Stimulated activated naive CD4-positive, alpha-beta T cell (primary cell): ENCODE measurements around the gene DBF4B.
A peak's percentile ranks its signal among the peaks of the same experiment; 100 is the strongest.

Experiments
- DNase-seq, 6 experiments: peaks; one replicate each; lab custom pipeline; 2025; lab: John Stamatoyannopoulos, UW

DBF4B gene

DNA sequence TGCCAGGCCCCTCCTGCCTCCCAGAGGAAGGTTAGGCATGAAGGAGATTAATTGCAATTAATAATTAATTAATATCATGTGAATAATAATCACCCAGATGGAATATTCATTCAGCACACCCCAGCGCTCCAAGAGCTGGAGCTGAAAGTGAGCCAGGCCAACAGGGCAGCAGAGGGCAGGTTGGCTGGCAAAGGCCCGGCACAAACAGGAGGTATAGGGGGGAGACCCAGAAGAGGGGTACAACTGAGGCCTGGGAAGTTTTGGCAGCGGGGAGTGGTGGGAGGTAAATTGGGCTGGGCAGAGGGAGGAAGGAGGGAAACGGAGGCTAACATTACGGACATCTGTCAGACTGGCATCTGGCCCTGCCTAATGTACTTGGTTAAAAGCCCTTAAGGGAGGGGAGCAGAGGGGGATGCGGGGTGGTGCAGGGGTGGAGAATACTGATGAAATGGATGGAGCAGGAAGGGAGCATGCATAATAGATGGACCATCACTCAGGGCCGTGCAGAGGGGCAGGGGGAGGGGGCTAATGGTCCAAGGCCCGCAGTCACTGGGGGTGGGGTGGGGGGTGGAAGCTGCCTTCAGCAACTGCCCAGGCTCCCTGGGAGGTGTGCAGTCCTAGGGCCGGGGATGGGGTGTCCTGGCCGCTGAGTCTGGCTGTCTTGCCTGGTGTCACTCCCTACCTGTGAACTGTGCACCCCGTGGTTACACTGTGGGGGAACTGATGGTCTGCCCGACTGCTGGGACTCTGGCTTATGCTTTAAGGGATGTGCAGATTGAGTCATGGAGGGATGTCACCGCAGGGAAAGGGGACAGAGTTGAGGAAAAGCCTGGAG lies 52.2 kb downstream of the DBF4B start:
- DNase-seq: no peak

DNA sequence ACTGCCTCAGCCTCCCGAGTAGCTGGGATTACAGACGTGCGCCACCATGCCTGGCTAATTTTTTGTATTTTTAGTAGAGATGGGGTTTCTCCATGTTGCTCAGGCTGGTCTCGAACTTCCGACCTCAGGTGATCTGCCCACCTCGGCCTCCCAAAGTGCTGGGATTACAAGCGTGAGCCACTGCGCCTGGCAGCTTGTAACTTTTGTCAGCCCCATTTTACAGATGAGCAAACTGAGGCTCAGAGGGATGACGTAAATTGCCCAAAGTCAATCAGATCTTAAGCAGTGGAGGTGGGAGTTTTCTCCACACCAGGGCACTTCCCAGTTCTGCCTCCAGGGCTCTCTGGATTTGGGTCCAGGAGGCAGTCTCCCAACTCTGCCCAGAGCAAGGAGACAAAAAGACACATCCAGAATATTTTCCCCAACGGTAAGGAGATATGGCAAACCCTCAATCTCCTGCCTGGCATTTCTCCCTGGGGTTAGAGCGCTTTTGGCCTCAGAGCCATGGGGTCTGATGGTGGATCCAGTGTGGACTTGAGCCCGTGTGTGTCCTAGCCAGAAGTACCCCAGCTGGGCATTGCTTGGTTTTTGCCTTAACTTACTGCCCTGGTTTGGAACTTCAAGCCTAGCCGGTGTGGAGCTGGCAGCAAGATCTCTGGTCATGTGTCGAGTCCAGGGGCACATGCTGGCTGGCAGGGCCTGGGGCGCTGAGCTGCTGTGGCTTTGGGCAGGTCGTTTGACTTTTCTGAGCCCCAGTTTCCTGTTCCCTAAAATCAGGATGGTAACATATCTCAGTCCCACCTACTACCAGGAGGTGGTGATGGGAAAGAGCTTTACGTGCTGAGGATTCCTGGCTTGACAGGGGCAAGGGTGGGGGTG lies 53.7 kb downstream of the DBF4B start:
- no peak for DNase-seq

DNA sequence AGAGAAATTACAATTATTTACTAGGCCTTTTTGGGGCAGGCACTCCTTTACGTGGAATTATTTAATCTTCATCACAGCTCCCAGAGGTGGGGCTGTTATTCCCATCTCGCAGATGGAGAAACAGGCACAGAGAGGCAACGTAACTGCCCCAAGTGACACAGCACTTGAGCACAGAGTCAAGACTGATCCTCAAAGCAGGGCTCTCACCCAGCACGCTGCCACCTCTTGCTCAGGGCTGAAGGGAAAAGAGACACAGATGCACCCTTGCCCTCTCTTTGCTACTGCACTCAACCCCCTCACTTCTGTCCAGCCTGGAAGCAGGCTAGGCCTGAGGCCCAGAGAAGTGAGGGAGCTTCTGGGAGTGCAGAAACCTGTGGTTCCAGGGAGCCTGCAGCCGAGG lies 54.7 kb downstream of the DBF4B start:
- DNase-seq: no peak

DNA sequence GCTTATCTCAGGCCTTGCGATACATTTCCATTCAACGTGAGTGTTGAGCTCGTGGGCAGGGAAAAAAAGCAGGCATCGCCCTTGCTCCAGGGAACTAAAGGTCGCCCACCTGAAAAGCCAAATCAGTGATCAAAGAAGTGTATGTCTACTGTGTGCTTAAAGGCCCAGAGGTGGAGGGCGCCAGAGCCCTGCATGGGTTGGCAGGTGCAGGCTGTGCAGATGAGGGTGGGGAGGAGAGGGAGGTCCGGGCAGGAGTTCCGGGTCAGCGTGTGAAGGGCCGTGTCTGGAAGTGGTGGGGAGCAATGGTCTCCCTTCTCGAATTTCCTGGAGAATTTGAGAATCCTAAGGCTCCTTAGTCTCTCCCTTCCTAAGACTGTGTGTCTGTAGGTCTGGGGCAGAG lies 57.5 kb downstream of the DBF4B start:
- DNase-seq: no peak

DNA sequence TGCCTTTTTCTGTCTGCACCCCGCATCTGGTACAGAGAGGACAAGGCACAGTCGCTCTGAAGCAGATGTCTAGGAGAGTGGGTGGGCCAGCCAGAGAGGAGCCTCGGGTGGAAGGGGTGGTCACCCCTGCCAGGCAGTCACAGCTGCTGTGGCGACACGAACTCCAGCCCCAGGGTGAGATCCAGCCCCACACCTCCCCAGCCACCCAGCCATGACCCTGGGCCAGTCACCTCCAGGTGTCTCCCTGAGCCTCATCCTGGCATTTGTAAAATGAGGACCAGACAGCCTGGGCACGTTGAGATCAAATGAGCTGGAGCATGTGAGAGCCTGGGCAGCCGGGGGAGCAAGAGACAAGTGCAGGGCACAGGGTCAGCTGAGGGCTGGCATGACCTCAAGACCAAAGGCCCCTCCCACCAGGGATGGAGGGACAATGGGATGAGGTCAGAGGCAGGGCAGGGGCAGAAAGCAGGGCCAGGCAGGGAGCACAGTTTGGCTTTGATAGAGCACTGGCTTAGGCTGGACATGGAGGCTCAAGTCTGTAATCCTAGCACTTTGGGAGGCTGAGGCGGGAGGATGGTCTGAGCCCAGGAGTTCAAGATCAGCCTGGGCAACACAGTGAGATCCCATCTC lies 58.1 kb downstream of the DBF4B start:
- no peak for DNase-seq

DNA sequence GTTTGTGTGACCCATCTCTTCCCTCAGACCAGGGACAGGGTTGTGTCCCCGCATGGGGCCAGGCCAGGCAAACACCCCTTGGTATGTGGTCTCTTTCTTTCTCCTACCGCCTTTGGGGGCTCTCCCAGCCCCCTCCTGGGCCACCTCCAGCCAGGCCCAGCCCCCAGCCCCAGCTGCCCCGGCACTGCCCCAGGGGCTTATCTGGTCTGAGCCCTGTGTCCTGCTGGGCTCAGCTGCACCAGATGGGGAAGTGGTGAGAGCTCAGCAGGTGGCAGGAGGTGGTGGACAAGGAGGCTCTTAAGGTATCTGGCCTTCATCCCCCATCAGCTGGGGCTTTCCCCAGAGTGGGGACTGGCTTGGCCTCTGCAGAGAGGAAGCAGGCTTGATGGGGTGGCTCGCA lies 59.0 kb downstream of the DBF4B start:
- DNase-seq: no peak

DNA sequence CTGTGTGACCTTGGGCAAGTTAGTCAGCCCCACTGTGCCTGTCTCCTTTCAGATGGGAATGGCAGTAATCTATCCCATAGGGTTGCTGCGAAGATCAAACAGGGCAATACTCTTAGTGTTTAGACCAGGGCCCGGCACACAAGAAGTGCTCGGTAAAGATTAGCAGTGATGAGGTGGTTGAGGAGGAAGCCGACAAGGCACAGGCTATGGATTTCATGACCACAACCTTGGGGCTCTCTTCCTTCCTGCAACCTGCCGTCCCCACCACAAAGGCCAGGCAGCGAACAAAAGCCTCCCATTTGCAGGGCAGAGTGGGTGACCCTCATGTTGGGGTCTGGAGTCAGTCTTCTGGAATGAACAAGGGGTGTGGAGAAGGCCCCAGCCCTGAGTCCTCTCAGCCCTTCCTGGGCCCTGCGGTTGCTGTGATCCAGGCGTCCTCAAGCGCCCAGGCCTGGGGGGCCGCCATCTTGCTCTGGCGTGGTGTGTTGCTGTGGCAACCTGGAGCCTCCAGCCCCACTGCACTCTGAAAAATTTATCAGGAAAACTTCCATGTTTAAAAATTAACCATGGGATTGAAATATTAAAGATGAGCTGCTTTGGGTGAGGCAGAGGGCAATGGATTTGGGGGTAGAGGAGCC lies 60.2 kb downstream of the DBF4B start:
- DNase-seq: no peak

DNA sequence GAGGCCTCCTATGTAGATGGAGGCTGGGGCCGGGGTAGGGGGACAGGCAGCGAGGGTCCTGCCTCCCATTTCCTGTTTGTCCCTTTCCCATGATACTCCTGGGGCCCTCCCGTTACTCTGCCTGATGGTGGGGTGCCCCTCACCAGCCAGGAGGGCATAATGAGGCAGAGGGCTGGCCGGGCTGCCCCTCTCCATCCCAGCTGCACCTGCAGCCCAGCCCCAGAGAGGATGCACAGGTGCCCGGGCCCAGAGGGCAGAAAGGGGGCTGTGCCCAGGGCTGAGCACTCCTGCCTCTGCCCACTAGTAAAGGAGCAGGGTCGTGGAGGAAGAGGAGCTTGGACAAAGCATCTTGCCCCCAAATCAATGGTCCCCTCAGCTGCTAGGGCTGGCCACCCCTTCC lies 60.8 kb downstream of the DBF4B start:
- no peak for DNase-seq

DNA sequence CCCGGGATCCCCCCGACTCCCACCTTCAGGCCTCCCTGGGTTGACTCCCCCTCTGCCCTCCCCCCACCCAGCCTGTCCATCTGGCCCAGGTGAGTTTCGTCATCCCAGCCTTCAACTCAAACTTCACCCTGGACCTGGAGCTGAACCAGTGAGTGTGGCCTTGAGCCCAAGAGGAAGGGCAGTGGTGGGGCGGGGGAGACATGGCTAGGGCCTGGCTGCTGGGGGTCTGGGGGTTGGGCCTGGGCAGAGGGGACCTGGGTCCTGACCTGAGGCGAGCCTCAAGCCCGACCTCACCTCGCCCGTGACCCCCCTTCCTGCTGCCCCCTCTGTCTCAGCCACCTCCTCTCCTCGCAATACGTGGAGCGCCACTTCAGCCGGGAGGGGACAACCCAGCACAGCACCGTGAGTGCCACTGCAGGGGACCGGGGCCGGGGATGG lies 61.2 kb downstream of the DBF4B start:
- DNase-seq: no peak

DNA sequence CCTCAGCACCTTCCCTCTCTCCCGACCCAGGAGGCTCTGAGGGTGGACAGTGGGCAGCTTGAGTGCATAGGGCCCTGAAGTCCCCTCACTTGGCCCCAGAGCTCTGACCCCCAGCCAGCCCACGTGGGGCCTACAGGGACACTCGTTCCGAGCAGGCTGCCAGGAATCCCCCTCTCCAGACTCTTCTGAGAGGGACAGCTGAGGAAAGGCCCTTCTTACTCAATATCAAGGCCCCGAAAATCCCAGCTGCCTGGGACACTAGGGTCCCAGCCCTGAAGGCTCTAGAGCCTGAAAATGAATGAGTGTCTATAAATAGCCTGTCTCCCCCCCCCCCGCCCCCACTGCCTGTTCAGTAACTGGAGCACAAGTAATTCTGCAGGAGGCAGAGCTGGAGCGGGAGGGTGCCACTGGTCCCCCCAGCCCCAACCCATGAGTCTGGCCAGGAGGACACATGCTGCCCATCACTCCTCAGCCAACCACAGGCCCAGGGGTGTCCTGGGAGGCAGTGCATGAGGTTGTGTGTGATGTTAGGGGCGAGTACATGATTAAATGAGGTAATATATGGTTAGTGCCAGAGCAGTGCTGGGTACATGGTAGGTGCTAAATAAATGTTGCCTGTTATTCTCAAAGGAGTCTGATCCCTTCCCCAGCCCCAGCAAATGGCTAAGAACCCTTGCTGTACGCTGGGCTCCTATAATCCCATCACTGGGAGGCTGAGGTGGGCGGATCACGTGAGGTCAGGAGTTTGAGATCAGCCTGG lies 61.9 kb downstream of the DBF4B start:
- no peak for DNase-seq

DNA sequence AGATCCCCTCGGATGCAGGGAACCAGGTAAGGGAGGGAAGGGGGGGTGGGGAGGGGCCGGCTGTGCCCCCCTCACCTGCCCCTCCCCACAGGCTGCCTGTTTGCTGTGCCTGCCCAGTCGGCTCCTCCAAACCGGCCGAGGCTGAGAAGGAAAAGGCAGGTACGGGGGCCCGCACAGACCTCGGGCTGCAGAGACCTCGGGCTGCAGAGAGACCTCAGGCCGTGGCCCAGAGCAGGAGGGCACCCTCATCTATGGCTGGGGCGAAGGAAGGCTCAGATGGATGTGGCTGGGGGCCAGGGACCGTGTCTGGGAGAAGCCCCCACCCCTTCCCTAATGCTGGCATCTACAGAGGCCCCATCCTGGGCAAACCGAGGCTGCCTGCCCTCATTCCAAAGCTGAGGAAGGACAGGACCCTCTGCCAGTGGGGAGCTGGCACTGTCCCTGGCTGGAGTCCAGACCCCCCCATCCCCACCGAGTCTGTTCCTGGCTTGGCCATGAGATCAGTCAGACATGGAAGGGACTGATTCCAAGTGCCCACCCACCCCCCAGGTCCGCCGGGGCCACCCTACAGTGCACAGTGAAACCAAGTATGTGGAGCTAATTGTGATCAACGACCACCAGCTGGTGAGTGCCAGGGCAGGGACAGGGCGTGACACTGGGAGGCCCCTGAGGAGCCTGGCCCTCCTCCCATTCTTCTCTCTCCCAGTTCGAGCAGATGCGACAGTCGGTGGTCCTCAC lies 64.0 kb downstream of the DBF4B start:
- no peak for DNase-seq

DNA sequence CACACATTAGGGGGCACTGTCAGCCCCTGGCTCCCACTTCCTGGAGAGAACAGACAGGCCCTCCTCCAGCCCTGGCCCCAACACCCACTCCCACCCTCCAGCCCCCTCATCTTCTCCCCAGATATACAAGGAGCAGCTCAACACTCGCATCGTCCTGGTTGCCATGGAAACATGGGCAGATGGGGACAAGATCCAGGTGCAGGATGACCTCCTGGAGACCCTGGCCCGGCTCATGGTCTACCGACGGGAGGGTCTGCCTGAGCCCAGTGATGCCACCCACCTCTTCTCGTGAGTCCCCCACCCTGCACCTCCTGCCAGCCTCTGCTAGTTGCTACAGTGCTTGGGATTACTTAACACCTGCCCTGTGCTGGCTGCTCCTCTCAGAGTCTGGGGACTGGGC lies 64.7 kb downstream of the DBF4B start:
- no peak for DNase-seq

DNA sequence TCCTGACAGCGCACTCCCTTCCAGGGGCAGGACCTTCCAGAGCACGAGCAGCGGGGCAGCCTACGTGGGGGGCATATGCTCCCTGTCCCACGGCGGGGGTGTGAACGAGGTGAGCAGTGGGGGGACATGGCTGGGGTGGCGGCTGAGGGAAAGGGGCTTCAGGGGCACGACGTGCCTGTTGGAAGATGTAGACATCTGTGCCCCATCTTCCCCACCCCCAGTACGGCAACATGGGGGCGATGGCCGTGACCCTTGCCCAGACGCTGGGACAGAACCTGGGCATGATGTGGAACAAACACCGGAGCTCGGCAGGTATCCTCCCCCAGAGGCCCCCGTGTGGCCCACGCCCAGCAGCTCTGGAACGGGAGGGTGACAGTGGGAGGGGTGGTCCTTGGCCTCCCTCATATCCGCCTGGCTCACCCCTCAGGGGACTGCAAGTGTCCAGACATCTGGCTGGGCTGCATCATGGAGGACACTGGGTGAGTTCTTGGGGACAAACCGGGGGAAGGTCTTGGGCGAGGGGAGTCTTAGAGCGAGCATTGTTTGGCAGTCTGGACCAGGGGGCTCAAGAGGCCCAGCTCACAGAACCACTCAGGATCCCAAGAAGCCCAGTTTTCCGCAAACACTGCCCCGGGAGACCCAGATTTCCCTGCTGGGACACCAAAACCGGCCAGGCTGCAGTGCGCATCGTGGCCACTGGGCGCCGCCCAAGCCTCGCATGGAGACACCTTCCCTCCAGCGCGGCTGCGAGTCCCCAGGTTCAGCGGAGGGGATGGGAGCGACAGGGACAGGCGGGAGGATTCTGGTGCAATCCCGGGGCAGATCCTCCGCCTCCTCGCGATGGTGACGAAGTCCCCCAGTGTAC lies 66.0 kb downstream of the DBF4B start:
- DNase-seq: peak; percentile 61 to 87 (median 78)

DNA sequence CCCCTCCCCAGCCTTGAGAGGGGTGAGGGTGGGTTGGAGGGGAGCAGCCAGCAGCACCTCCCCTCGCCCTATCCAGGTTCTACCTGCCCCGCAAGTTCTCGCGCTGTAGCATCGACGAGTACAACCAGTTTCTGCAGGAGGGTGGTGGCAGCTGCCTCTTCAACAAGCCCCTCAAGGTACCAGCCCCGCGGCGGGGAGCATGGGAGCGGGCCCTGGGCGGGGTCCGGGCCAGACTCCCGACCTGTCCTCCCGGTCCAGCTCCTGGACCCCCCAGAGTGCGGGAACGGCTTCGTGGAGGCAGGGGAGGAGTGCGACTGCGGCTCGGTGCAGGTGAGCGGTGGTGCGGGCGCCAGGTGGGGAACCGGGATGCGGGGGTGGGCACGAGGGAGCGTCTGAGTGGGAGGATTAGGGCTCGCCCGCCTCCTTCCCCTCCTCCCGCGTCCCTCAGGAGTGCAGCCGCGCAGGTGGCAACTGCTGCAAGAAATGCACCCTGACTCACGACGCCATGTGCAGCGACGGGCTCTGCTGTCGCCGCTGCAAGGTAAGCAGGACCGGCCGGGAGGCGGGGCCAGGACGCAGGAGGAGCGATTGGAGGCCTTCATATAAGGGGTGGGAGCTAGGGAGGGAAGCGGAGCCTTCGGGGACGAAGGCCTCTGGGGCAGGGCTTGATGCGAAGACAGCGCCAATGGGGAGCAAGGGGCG lies 66.8 kb downstream of the DBF4B start:
- DNase-seq: peak; percentile 94 to 99 (median 96)

DNA sequence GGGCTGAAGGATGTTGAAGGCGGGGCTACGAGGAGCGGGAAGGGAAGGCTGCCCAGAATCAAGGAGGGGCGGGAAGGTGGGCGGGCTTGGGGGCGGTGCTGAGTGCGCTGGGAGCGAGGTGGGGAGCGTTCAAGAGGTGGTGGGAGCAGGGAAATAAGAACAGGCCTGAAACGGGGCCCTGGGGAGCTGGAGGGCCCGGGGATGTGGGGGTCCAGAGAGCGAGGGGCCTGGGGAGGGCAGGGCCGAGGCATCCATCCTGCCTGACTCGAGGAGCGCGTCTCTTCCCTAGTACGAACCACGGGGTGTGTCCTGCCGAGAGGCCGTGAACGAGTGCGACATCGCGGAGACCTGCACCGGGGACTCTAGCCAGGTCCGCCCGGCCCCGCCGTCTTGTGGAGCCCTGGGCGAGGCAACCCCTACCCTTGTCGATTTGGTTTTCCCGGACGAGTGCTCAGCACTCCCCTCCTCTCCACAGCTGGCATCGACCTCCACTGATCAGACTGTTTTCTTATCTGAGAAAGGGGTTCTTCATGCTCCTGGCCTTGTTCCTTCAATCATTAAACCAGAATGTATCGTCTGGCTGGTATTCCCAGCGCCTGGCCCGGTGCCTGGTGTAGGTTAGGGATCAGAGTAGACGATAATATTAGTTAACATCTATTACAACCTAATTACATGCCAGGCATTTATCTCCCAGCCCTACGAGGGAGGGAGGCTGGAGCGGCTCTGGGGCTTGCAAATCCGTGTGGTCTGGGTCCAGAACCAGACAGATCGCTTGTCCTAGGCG lies 67.6 kb downstream of the DBF4B start:
- DNase-seq: no peak

DNA sequence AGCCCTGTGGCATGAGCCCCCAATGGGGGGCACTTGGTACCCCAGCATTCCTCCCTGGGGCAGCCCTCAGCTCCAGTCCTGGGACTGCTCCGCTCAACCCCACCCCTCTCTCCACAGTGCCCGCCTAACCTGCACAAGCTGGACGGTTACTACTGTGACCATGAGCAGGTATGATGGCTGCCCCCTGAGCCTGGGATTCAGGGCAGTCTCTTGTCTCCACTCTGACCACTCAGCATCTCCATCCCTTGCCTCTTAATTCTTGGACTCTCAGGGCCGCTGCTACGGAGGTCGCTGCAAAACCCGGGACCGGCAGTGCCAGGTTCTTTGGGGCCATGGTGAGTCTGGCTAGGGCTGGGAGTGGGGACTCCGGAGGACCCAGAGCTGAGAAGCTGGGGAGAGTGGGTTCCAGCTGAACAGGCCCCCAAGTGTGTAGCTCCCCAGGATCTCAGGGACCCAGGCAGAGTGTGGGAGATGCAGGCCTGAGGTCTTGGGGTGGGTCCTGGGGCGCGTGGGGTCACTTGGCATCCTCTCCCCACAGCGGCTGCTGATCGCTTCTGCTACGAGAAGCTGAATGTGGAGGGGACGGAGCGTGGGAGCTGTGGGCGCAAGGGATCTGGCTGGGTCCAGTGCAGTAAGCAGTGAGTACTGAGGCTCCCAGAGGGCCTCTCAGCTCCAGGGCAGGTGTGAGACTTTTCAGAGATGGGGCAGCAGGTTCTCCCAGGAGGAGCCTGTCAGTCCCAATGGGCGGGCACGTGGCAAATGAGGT lies 68.3 kb downstream of the DBF4B start:
- no peak for DNase-seq
